GM18507 (cell line): Measurements from ENCODE around the gene CD209.
"Not testable (repeated sequence)": the region's sequence is repeated elsewhere in the genome, so short reads cannot be mapped to it uniquely, and the experiment has no call there.

Source experiments
- DNase-seq: peaks from one replicate; pipeline ENCODE4 v3.0.0; 2011; ENCODE audit warnings: low read depth; ENCODE audit not compliant: insufficient read length; ENCODE audit errors: extremely low spot score
- FAIRE-seq: peaks from 2 replicates; lab custom pipeline; 2011; peaks lifted over from hg19 to GRCh38; lab: Jason Lieb, UNC

Gene CD209, protein sequence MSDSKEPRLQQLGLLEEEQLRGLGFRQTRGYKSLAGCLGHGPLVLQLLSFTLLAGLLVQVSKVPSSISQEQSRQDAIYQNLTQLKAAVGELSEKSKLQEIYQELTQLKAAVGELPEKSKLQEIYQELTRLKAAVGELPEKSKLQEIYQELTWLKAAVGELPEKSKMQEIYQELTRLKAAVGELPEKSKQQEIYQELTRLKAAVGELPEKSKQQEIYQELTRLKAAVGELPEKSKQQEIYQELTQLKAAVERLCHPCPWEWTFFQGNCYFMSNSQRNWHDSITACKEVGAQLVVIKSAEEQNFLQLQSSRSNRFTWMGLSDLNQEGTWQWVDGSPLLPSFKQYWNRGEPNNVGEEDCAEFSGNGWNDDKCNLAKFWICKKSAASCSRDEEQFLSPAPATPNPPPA

DNA sequence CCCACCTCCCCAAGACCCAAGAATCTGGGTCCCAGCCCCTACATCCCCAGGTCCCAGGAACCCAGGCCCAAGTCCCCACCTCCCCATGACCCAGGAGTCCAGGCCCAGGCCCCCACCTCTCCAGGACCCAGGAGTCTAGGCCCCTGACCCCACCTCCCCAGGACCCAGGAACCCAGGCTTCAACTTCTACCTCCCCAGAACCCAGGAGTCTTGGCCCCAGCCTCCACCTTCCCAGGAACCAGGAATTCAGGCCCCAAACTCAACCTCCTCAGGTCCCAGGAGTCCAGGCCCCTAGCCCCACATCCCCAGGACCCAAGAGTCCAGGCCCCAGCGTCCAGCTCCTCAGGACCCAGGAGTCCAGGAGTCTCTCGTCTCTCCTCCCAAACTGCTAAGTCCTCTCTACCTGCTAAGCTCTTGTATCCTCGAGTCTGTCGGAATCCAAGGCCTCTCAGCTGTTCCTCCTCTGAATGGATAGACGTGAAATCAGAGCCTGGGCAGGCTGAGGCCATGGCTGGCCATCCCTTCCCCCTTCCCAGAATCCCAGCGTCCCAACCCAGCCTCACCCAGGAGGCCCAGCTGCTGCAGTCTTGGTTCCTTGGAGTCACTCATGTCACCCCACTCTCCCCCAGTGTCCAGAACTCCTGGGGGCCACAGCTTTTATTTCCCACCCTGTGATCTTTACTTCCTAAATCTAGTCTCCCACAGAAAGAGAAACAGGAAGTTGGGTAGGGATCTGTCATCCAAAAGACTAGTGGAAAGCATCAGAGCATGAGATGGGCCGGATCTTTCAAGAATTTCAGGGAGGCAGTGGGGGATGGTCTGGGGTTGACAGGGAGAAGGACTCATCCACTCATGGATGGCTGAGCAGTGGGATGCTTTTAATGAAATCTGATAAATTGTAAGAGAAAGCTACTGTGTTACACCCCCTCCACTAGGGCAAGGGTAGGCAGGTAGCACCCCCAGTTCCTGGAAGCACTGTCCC lies at the start of gene CD209:
CD209 (minus strand) TSS at position 632 of the 982 bp plus-strand sequence; CDS start at position 609, 23 bp downstream.
- DNase-seq (no peak), FAIRE-seq (no peak)

DNA sequence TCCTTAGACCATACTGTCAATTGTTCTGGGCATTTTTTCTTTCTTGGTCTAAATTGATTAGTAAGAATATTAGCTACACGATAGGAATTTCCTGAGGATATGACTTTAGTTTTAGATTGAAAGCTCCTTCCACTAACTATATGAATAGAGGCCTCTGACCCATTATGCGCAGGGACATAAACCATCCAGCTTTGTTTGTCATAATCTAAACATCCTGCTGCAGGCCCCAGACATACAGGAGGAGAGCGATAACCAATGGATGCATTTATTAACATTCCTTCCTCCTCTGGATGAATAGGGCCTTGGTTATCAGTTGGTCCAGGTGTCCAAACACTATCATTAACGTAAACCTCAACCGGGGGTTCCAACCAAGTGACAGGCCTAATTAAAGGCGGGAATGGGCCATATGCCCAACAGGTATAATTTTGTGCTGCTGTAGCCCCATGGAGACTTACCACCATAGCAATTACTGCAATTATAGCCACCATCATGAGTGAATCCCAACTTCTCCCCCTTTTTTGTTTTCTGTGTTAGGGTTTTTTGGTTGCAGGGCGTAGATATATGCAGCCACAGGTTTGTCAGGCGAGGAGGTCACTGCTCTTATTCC lies 48.3 kb upstream of the CD209 start:
- DNase-seq (no peak), FAIRE-seq (no peak)

DNA sequence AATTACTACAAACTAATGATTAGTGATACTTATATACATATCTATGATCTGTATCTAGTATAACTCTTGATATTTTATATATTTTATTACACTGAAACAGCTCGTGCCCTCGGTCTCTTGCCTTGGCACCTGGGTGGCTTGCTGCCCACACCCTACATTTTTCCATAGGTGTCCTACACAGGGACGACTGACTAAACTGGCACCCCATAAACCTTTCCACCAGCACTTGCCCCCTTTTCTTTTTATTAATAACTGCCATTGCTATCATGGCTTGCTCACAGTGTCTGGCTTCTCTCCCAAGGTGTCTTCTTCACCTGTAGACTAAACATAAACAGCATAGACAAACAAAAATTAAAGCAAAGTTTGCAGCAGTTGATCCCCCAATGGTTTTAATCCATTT lies 46.2 kb upstream of the CD209 start:
- DNase-seq (no peak), FAIRE-seq (no peak)

DNA sequence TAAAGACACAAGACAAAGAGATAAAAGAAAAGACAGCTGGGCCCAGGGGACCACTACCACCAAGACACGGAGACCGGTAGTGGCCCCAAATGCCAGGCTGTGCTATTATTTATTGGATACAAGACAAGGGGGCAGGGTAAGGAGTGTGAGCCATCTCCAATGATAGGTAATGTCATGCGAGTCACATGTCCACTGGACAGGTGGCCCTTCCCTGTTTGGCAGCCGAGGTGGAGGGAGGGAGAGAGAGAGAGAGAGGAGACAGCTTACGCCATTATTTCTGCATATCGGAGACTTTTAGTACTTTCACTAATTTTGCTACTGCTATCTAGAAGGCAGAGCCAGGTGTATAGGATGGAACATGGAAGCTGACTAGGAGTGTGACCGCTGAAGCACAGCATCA lies 45.4 kb upstream of the CD209 start:
- FAIRE-seq, result not testable (repeated sequence)

DNA sequence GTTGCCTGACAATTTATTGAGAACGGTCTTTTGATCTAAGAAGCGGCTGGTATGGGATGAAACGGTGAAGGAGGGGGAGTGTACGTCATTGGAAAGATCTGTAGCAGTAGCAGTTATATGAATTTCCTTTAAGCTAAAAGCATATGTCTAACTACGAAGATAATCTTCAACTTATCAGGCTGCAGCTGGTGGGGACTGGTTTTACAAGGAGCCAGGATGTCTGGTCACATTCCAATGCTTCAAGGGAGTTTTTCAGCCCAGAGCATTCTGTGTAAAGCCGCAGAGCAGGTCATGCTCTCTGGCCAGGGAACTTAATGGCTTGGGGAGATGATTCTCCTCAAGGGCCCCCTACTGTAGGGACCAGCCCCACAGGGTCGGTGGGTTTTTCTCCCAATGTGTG lies 44.9 kb upstream of the CD209 start:
- DNase-seq, result no peak

More for the DNA sequence above, 45.4 kb upstream of the CD209 start:
- not testable (repeated sequence) for DNase-seq

DNA sequence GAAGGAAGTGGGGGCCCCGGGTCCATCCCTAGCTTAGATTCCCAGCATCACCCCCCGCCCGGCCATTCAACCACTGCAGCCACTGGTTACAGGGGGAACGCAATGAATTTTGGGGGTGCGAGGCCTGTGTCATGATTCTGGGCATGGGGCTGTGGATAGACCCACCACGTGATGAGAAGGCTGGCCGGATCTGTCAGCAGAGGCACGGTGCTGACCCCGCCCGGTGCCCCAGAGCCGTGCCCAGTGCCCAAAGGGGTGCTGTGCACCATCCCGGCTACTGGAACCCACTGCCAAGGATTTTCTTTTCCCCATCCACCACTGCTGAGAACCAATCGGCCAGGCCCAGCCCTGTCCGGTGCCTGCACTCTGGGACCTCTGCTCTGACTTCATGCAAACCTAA lies 43.1 kb upstream of the CD209 start:
- DNase-seq, result no peak
- no peak for FAIRE-seq

More for the DNA sequence above, 44.9 kb upstream of the CD209 start:
- FAIRE-seq, result no peak

DNA sequence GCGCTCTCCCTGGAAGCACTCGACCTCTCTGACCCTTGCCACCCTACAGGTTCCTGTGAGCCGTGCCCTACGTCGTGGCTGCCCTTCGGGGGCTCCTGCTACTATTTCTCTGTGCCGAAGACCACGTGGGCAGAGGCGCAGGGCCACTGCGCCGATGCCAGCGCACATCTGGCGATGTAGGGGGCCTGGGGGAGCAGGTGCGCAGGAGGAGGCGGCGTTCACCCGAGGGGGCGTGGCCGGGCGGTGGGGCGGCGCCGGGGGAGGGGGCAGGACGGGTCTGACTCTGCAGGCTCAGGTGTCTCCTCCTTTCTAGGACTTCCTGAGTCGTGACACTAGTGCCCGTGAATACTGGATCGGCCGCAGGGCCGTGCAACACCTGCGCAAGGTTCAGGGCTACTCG lies 42.1 kb upstream of the CD209 start:
- DNase-seq (no peak), FAIRE-seq (no peak)

DNA sequence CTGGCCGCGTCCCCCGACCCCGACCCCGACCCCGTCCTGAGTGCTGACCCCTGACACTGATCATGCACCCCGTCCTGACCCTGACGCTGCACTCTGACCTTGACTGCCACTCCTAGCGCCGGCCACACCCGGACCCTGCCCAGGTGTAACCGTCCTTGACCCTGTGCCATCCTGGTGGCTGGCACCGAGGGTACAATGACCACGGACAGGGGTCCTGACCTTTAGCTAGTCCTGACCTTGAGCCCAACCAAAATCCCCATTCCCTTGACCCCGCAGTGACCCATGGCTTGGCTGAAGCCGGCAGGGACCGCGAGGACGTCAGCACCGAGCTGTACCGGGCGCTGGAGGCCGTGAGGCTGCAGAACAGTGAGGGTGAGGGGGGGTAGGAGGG lies 41.6 kb upstream of the CD209 start:
- FAIRE-seq (no peak), DNase-seq (no peak)

DNA sequence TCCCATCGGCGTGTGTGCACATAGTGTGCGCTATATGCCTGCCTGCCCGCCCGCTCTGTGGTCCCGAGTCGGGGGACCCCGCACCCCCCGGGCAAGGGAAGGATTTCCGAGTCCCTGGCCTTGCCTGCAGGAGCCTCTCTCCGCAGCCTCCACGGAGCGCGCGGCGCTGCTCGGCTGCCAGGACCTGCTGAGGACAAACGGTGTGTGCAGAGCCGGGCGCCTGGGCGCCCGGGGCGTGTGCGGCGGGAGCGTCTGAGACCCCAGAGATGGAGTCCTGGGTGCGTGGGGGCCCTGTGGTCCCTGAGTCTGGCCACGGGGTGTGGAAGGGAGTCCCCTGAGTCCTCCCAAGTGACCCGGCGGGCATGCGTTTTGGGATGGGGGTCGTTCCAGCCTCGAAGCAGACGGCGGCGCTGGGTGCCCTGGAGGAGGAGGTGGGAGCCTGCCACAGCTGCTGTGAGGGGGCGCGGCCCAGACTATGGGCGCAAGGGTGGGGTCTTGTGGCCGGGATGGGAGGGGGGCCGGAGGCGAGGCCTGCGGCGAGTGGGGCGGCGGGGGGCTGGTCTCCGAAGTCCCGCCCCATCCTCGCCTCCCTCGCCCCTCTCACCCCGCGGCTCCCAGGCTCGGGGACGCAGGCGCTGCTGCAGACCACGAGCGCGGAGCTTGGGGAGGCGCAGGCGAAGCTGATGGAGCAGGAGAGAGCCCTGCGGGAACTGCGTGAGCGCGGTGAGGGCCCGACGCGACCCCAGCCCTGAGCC lies 41.0 kb upstream of the CD209 start:
- DNase-seq, result no peak
- no peak for FAIRE-seq

DNA sequence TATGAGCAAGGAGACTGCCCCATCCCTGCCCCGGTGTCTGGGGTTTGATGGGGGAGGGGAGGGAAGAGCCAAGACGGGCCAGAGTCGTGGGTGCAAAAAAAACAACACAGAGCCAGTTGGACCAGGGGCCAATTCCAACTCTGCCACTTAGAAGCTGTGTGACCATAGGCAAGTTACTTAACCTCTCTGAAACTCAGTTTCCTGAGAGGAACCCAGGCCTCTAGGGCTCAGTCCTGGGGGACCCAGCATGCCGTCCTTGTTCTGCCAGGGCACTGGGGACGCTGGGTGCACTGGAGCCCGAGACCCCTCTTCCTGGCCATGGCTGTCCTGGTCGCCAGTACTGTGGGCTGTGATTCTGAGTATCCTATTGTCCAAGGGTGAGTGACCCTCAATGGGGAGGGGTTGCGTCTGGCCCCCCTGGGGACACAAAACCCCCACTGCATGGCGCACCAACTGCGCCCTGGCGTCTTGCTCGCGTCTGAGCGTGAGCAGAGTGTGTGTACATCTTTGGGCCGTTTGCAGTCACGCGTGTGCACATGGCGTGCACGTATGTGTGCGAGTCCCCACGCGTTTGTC lies 40.4 kb upstream of the CD209 start:
- no peak for DNase-seq
- FAIRE-seq, result no peak

DNA sequence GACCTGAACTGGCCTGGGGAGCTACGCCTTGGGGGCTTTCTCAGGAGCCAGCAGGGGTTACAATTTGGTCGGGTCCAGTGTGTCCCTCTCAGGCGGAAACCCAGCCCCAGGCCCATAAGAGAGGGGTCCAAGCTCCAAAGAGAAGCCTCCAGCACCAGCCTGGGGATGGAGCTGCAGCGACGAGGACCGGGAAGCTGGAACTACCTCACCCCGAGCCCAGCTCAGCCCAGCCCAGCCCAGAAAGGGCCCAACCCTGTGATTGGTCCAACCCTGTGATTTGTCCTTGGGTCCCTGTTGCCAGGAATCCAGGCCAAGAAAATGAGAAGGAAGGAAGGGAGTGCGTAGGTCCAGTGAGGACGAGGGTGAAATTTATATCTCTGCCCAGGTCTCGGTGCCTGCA lies 39.8 kb upstream of the CD209 start:
- DNase-seq (no peak), FAIRE-seq (no peak)

DNA sequence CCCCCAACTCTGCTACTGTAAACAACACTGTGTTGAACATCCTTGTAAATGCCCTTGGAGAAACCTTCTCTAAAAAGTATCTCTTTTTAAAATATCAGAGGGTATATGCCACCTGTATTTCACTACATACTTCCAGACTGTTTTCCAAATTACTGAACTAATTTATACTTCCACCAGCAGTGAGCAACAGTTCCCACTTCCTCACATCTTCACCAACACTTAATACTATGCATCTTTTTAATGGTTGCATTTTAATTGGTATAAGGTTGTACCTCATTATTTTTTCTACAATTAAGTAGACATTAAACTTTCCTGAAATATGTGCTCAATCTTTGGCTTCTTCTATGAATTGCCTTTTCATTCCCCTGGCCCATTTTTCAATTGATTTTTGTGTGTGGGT lies 37.5 kb upstream of the CD209 start:
- DNase-seq (no peak), FAIRE-seq (no peak)

DNA sequence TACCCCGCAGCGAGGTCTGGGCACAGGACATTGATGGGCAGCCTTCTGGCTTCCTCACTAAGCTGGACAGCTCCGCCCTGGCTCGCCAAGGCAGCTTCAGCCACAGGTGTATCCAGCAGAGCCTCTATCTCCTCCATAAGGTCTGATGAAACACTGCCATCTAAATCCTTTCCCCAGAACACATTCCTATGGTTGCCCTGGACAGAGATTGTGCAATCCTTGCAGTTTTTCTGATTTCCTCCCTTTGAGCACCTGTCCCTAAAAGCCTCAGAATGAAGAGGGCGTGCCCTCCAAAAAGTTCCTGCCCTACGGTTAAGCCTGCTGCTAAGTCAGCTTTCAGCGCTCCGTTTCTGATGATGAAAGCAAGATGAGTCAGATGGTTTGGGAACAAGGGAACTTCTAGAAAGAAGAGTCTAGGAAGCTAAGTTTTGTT lies 36.7 kb upstream of the CD209 start:
- FAIRE-seq, result no peak
- DNase-seq, result no peak

DNA sequence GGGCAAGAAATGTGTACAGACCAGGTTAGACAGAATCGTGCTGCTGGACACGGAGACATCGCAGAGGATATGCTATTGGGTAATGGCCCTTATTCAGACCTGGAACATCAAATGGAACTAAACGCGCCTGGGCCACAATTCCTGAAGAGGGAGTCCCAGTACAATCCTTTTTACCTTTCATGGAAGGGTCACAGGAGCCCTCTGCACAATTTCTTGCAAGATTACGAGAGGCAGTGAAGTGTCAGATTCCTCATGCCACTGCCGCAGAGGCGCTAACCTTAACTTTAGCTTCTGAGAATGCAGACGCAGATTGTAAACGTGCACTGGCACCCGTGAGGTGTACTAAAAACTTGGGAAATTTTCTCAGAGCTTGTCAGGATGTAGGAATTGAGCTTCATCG lies 33.8 kb upstream of the CD209 start:
- DNase-seq (no peak), FAIRE-seq (no peak)

DNA sequence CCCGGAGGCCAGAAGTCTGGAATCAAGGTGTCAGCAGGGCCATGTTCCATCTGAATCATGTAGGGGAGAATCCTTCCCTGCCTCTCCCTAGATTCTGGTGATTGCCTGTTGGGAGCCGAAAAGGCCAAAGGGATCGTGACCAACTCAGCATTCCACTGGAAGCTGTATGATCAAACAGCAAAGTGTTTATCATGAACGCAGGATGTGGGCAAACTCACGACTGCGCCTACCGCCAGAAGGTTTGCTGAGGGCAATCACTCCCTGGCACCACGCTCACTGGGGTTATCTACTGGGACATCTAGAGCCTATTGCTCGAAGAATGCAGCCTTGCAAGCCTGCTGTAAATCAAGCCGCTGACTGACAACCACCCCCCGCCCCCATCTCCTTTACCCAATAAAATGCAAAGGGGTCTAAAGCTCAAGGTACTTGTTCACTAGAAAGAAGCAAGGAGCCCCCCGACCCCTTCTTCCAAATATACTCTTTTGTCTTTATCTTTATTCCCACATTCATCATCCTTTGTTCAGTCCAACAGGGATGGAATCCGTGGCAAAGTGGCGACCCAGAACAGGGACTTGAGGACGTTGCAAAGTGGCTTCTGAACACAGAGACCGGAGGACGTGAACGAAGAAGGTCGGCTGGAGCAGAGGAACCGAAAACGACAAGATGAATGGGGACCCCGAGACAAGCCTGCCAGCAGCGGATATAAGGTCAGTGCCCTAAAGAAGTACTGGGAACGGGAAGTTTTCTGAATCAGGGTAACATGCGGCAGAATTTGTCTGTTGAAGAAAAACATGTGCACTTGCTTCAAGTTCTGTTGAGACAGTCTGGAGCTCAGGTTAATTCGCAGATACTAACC lies 32.5 kb upstream of the CD209 start:
- no peak for FAIRE-seq
- DNase-seq, result no peak

DNA sequence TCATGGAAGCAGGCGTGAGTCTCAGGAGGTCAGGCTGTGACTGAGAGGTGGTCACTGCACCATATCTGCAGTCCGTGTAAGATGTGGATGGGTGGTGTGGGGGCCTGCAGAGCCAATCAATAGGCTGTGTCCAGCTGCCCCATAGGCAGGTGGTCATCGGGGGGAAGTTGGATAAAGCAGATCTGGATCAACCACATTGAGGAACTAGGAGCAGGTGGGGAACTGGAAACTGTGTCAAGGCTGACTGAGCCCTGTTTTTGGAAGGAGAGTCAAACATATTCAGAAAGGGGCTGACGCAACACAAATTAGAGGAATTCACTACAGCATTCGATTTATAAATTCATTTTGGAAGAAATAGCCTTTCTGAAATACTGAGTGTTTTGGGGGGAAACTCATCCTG lies 30.7 kb upstream of the CD209 start:
- no peak for DNase-seq
- FAIRE-seq, result no peak

DNA sequence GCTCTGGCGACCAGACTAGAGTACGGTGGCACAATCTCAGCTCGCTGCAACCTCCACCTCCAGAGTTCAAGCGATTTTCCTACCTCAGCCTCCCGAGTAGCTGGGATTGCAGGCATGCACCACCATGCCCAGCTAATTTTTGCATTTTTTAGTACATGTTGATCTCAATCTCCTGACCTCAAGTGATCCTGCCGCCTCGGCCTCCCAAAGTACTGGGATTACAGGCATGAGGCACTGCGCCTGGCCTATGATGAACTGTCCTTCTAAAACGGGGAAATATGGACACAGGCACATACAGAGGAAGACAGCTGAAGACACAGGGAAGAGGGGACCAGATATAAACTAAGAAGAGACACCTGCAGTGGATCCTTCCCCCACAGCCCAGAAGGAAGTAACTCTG lies 28.4 kb upstream of the CD209 start:
- DNase-seq (no peak), FAIRE-seq (no peak)

DNA sequence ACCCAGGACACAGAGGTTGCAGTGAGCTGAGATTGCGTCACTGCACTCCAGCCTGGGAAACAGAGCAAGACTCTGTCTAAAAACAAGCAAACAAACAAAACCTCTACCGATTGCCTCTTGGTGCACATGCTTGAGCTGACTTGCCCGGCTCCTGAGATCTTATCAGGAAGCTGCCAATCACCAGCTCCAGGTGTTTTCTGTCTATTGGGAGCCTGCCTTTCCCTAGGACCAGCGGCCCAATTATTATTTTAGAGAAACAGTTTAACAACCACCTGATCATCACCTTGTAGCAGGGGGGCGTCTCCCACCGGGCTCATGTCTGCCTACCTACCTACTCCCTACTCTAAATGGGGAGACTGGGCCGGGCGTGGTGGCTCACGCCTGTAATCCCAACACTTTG lies 26.5 kb upstream of the CD209 start:
- FAIRE-seq (no peak), DNase-seq (no peak)
